ENCODE data around the gene ZFP14. TPM values are rescaled to one million over a fixed set of nuclear protein-coding genes. Genes with fewer than 3 reads are reported as not detected.

Gene ZFP14
- total RNA-seq (10 to 100 TPM in 1 of 9 donors, 1 to 10 TPM in 8; 2.2 to 10.1 (median 4.4) TPM), polyA plus RNA-seq (1 to 10 TPM; 1.7 to 4.5 (median 3.2) TPM)
- long read RNA-seq, donor 1: 0 reads
- long read RNA-seq, donor 2: 0 reads
- long read RNA-seq, donor 3: 0 reads
- long read RNA-seq, donor 4, partial matches to known transcripts: 1 of 2 reads
- long read RNA-seq, donor 4, other reads (novel, unspliced or antisense): 1 of 2 reads
- long read RNA-seq, donor 5, full-length matches to known transcripts: 2 of 4 reads
- long read RNA-seq, donor 5, partial matches to known transcripts: 1 of 4 reads
- long read RNA-seq, donor 5, other reads (novel, unspliced or antisense): 1 of 4 reads
- long read RNA-seq, donor 6, full-length matches to known transcripts: 1 of 1 reads
- long read RNA-seq, donor 6, partial matches to known transcripts: 0 of 1 reads
- long read RNA-seq, donor 6, other reads (novel, unspliced or antisense): 0 of 1 reads
- long read RNA-seq, donor 7: 0 reads
- long read RNA-seq, donor 8, full-length matches to known transcripts: 1 of 1 reads
- long read RNA-seq, donor 8, partial matches to known transcripts: 0 of 1 reads
- long read RNA-seq, donor 8, other reads (novel, unspliced or antisense): 0 of 1 reads
- long read RNA-seq, donor 9: 0 reads
- long read RNA-seq, donor 10: 0 reads

DNA sequence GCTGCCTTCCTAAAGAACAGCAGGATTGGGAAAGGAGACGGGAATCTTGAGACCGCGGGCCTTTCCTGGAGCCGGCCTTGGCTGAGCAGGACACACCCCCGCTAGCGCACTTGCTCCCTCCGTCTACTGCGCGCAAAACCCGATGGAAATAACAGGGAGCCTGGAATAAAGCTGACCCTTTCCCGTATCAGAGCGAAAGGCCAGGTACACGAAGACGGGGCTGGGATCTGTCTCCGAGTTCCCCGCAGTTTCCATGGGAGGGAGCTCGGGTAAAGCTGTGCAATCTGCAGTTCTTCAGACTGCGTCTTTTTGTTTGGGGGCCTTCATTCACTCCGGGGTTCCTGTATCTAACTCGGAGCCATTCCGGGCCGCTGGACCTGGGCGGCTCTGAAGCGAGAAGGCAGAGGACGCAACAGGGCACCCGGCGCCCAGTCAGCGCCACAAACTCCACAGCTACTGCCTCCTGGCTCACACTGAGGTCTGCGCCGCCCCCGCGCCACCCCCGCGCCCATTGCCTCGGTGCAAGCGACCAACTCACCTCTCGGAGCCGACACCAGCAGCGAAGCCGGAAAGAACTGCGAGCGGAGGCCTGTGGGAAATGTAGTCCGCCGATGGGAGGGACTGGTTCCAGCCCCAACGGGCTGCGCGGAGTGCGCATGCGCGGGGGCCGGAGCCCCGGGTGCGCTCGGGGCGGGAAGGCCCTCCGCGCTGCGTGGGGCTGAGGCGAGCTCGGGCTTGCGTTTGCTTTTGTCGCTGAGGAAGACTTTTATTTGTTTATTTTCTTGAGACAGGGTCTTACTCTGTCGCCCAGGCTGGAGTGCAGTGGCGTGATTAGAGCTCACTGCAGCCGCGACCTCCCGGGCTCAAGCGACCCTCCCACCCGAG, at the start of gene ZFP14:
ZFP14 (minus strand) TSS at position 577 of the 885 bp plus-strand sequence. CDS start 11,309 bp downstream, outside the sequence.
- intact Hi-C loops (cut with DNase I): no loop called here
- whole genome bisulfite sequencing, 4 donors: 1 to 4% (median 3%) methylated on average over 22 to 69 of the region's 69 CpGs
- H3K9me3 ChIP-seq (replicated peaks in 1 of 3): no peaks in the 10 kb centered on the region
- H3K27me3 ChIP-seq: no peaks in the 10 kb centered on the region
- peak; percentile 76 to 84 for TF ChIP-seq POLR2A (IDR thresholded peaks at IDR 0.05)
- TF ChIP-seq, protein P1, sequence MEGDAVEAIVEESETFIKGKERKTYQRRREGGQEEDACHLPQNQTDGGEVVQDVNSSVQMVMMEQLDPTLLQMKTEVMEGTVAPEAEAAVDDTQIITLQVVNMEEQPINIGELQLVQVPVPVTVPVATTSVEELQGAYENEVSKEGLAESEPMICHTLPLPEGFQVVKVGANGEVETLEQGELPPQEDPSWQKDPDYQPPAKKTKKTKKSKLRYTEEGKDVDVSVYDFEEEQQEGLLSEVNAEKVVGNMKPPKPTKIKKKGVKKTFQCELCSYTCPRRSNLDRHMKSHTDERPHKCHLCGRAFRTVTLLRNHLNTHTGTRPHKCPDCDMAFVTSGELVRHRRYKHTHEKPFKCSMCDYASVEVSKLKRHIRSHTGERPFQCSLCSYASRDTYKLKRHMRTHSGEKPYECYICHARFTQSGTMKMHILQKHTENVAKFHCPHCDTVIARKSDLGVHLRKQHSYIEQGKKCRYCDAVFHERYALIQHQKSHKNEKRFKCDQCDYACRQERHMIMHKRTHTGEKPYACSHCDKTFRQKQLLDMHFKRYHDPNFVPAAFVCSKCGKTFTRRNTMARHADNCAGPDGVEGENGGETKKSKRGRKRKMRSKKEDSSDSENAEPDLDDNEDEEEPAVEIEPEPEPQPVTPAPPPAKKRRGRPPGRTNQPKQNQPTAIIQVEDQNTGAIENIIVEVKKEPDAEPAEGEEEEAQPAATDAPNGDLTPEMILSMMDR (IDR thresholded peaks at IDR 0.05): peak in 2 of 6 experiments; percentile 16 to 24
- DNase-seq: peak; percentile 94 to 97 (median 96)
- H3K4me3 ChIP-seq: peak within 1 kb of the TSS; percentile 46 to 86 (median 65)
- H3K36me3 ChIP-seq (replicated peaks in 1 of 2): no peaks in the 10 kb centered on the region
- H3K27ac ChIP-seq: peak within 1 kb of the TSS; percentile 70 to 90 (median 89)
- peaks cover 9 to 13% of the 10 kb centered on the region in 2 donors for H3K4me1 ChIP-seq (replicated peaks in 1 of 2)

DNA sequence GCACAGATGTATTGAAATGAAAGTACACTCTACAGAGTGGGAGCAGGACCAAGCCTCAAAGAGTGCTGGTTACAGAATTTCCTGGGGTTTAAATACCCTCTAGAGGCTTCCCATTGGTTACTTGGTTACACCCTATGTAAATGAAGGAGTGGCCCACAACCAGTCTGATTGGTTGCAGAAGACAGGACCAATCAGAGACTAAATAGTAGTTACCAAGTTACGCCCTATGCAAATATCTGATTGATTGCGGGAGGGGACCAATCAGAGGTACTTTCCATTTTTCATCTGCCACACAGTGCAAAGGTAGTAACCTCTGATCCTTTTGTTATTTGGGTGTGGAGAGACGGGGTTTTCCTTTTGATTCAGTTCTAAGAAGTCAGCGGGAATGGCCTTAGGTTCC, 44.9 kb upstream of the ZFP14 start:
- Histone ChIP-seq H3K9me3 (replicated peaks in 1 of 3) (no peaks in the 10 kb centered on the region), H3K4me3 (no peak overlapping the region), H3K4me1 (replicated peaks in 1 of 2) (peaks cover 0 to 10% of the 10 kb centered on the region in 2 donors), H3K27ac (no peak overlapping the region), H3K27me3 (no peaks in the 10 kb centered on the region), H3K36me3 (replicated peaks in 1 of 2) (no peaks in the 10 kb centered on the region)
- intact Hi-C loops (cut with DNase I): no loop called here
- TF ChIP-seq POLR2A (IDR thresholded peaks at IDR 0.05): no peak
- TF ChIP-seq, protein P1 (IDR thresholded peaks at IDR 0.05): no peak
- 80 to 86% (median 82%) methylated on average over 4 of the region's 4 CpGs for WGBS, 4 donors
- no peak for DNase-seq

DNA sequence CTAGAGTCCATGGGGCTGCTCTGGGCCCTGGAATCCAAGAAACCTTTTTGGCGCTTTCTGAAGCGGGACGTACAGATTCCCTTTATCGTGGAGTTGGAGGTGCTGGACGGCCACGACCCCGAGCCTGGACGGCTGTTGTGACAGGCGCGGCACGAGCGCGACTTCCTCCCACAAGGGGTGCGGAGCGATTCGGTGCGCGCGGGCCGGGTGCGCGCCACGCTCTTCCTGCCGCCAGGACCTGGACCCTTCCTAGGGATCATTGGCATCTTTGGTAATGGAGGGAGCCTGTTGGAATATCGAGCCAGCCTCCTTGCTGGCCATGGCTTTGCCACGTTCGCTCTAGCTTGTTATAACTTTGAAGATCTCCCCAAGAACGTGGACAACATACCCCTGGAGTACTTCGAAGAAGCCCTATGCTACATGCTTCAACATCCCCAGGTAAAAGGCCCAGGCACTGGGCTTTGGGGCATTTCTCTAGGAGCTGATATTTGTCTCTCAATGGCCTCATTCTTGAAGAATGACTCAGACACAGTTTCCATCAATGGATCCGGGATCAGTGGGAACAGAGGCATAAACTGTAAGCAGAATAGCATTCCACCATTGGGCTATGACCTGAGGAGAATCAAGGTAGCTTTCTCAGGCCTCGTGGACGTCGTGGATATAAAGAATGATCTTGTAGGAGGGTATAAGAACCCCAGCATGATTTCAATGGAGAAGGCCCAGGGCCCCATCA, 42.9 kb upstream of the ZFP14 start:
- TF ChIP-seq POLR2A (IDR thresholded peaks at IDR 0.05): no peak
- TF ChIP-seq, protein P1 (IDR thresholded peaks at IDR 0.05): no peak
- DNase-seq: no peak
- H3K27me3 ChIP-seq: no peaks in the 10 kb centered on the region
- 21 to 36% (median 23%) methylated on average over 20 to 33 of the region's 33 CpGs for WGBS, 4 donors
- H3K9me3 ChIP-seq (replicated peaks in 1 of 3): no peaks in the 10 kb centered on the region
- intact Hi-C loops (cut with DNase I): no loop called here
- H3K27ac ChIP-seq: peak overlapping the region in 3 of 5 donors; percentile 37 to 44 (median 38)
- peaks cover 6 to 24% of the 10 kb centered on the region in 2 donors for H3K4me1 ChIP-seq (replicated peaks in 1 of 2)
- peak overlapping the region in 1 of 4 donors; percentile 53 for H3K4me3 ChIP-seq
- no peaks in the 10 kb centered on the region for H3K36me3 ChIP-seq (replicated peaks in 1 of 2)

Measured in adrenal gland (tissue), 19 donors.